Loucy (cell line): ENCODE results near the gene GRAMD2A.

ENCODE experiments used
- H2AFZ ChIP-seq: fragments of 200-600 bp; sonication (generic); 2 replicates; pipeline ENCODE4 v1.6.0; 2016; ENCODE audit warnings: antibody characterized with exemption, mild to moderate bottlenecking, low read length, moderate library complexity
- H3F3A ChIP-seq: fragments of 200-600 bp; 2 replicates; pipeline ENCODE4 v1.6.0; 2016; ENCODE audit warnings: antibody characterized with exemption, low read depth, mild to moderate bottlenecking
- H3K27me3 ChIP-seq: fragments of 200-600 bp; sonication (generic); 2 replicates; pipeline ENCODE4 v1.6.1; 2014; ENCODE audit warnings: low read length, mild to moderate bottlenecking; ENCODE audit not compliant: insufficient read depth, poor library complexity, severe bottlenecking
- H3K36me3 ChIP-seq: fragments of 200-600 bp; sonication (generic); 2 replicates; pipeline ENCODE4 v1.6.1; 2016; ENCODE audit warnings: low read length; ENCODE audit not compliant: insufficient read depth
- H3K4me1 ChIP-seq: fragments of 200-600 bp; sonication (generic); 2 replicates; pipeline ENCODE4 v1.5.1; 2014; ENCODE audit warnings: low read length, mild to moderate bottlenecking; ENCODE audit not compliant: insufficient read depth, poor library complexity, severe bottlenecking
- H3K4me2 ChIP-seq: fragments of 200-600 bp; sonication (generic); 2 replicates; pipeline ENCODE4 v1.6.0; 2014; ENCODE audit warnings: antibody characterized with exemption, low read length, low read depth, mild to moderate bottlenecking; ENCODE audit not compliant: poor library complexity, severe bottlenecking
- H3K4me3 ChIP-seq: fragments of 200-600 bp; sonication (generic); 2 replicates; pipeline ENCODE4 v1.5.1; 2014; ENCODE audit warnings: low read length, mild to moderate bottlenecking, mixed read lengths; ENCODE audit not compliant: poor library complexity, severe bottlenecking
- H3K79me2 ChIP-seq: fragments of 200-600 bp; sonication (generic); 2 replicates; pipeline ENCODE4 v1.6.1; 2014; ENCODE audit warnings: low read length; ENCODE audit not compliant: insufficient read depth
- H3K9ac ChIP-seq: fragments of 200-600 bp; sonication (generic); 2 replicates; pipeline ENCODE4 v1.6.0; 2014; ENCODE audit warnings: mild to moderate bottlenecking, low read depth, low read length, moderate library complexity; ENCODE audit not compliant: poor library complexity, severe bottlenecking
- H3K9me2 ChIP-seq: fragments of 200-600 bp; sonication (generic); replicated peaks from 2 replicates; pipeline ENCODE4 v1.6.1; 2016; ENCODE audit warnings: low read depth, low read length, mixed read lengths
- H3K9me3 ChIP-seq: fragments of 200-600 bp; sonication (generic); 2 replicates; pipeline ENCODE4 v1.6.1; 2014; ENCODE audit warnings: mild to moderate bottlenecking, antibody characterized with exemption, low read length, low read depth; ENCODE audit not compliant: insufficient read depth
- H4K20me1 ChIP-seq: fragments of 200-600 bp; sonication (generic); 2 replicates; pipeline ENCODE4 v1.6.0; 2014; ENCODE audit warnings: antibody characterized with exemption, low read length, mild to moderate bottlenecking; ENCODE audit not compliant: insufficient read depth, poor library complexity, severe bottlenecking
- EZH2phosphoT487 ChIP-seq: fragments of 200-600 bp; IDR thresholded peaks from 2 replicates; pipeline ENCODE4 v1.6.1; 2018; ENCODE audit warnings: antibody characterized with exemption, mild to moderate bottlenecking, moderate library complexity, borderline replicate concordance
- TF ChIP-seq, protein P1 (sequence below): fragments of 200-600 bp; sonication (generic); conservative IDR thresholded peaks from 2 replicates; pipeline ENCODE4 v1.5.1; 2014; ENCODE audit warnings: mild to moderate bottlenecking, antibody characterized with exemption, low read length

The GRAMD2A gene

DNA sequence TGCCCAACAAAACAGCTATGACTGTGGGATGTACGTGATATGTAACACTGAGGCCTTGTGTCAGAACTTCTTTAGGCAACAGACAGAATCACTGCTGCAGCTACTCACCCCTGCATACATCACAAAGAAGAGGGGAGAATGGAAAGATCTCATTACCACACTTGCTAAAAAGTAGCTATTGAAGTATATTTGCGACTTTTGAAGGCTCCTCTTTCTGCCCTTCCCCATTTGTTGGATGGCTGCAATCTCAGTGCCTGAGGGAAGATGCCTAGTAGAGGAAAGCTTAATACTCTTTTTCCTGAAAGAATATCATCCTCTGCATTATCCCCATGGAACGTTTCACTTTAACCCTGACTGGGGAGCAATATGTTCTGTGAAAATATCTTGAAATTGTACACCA, 57.5 kb downstream of the GRAMD2A start:
- Histone ChIP-seq H3K9ac (no peak overlapping the region), H3K36me3 (no peaks in the 10 kb centered on the region), H3K4me1 (peaks cover 11% of the 10 kb centered on the region), H3K79me2 (no peaks in the 10 kb centered on the region), H3K27me3 (no peaks in the 10 kb centered on the region), H3K4me3 (no peak overlapping the region), H4K20me1 (no peaks in the 10 kb centered on the region), H3K9me3 (no peaks in the 10 kb centered on the region), H2AFZ (no peak overlapping the region), H3K4me2 (no peak overlapping the region), H3K9me2 (no peaks in the 10 kb centered on the region), H3F3A (no peaks in the 10 kb centered on the region)
- no peak for TF ChIP-seq EZH2phosphoT487
- TF ChIP-seq, protein P1, sequence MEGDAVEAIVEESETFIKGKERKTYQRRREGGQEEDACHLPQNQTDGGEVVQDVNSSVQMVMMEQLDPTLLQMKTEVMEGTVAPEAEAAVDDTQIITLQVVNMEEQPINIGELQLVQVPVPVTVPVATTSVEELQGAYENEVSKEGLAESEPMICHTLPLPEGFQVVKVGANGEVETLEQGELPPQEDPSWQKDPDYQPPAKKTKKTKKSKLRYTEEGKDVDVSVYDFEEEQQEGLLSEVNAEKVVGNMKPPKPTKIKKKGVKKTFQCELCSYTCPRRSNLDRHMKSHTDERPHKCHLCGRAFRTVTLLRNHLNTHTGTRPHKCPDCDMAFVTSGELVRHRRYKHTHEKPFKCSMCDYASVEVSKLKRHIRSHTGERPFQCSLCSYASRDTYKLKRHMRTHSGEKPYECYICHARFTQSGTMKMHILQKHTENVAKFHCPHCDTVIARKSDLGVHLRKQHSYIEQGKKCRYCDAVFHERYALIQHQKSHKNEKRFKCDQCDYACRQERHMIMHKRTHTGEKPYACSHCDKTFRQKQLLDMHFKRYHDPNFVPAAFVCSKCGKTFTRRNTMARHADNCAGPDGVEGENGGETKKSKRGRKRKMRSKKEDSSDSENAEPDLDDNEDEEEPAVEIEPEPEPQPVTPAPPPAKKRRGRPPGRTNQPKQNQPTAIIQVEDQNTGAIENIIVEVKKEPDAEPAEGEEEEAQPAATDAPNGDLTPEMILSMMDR = no peak

DNA sequence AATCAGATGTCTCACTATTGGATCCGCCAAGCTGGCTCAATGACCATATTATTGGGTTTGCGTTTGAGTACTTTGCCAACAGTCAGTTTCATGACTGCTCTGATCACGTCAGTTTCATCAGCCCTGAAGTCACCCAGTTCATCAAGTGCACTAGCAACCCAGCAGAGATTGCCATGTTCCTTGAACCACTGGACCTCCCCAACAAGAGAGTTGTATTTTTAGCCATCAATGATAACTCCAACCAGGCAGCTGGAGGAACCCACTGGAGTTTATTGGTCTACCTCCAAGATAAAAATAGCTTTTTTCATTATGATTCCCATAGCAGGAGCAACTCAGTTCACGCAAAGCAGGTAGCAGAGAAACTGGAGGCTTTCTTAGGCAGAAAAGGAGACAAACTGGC, 57.9 kb downstream of the GRAMD2A start:
- TF ChIP-seq, protein P1 = no peak
- TF ChIP-seq EZH2phosphoT487 = no peak
- Histone ChIP-seq H3K4me2 (no peak overlapping the region), H3K4me1 (peaks cover 11% of the 10 kb centered on the region), H3K36me3 (no peaks in the 10 kb centered on the region), H3K4me3 (no peak overlapping the region), H3K27me3 (no peaks in the 10 kb centered on the region), H3K9me3 (no peaks in the 10 kb centered on the region), H2AFZ (no peak overlapping the region), H4K20me1 (no peaks in the 10 kb centered on the region), H3F3A (no peaks in the 10 kb centered on the region), H3K9me2 (no peaks in the 10 kb centered on the region), H3K9ac (no peak overlapping the region), H3K79me2 (no peaks in the 10 kb centered on the region)

DNA sequence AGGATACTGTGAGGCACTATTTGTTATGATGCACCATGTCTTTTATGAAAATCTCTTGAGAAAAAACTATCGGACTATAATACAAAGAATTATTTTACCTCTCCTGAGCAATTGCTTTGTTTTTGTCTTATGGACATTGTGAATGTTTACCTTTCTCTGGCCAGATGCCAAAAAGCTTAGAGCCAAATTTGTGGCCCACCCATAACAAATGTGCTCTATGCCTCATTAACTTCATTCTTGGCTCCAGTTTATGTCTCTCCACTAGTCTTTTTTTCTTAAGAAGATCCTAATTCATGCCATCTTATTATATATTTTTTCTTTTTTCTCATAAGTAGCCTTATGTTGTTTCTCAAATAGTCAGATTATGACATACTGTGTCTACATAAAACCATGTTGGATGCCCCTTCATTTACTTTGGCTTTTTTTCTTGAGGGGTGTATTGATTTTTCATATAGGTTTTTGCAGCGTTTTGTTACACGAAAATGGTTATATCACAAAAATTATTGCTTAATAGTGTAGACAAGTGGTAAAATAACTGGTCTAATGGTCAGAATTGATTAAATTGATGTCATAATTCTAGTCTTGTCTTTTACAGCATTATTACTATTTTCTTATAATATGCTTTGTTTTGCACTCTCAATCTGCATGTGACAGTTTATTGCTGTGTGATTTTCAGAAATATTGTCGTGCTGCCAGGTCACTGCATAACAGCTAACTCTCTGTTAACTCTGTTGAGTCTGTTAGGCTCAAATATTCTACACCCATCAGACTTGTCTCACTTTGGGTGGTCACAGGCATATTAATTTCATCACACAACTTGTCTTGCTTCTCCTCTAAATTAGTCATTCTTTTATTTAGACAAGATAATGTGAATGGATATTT, 61.2 kb downstream of the GRAMD2A start:
- peaks cover 7% of the 10 kb centered on the region for H3K4me1 ChIP-seq
- H3K9ac ChIP-seq = no peak overlapping the region
- no peak overlapping the region for H3K4me2 ChIP-seq
- no peaks in the 10 kb centered on the region for H3F3A ChIP-seq
- no peak overlapping the region for H2AFZ ChIP-seq
- H3K4me3 ChIP-seq = no peak overlapping the region
- H4K20me1 ChIP-seq = no peaks in the 10 kb centered on the region
- no peaks in the 10 kb centered on the region for H3K79me2 ChIP-seq
- no peak for TF ChIP-seq EZH2phosphoT487
- TF ChIP-seq, protein P1 = no peak
- no peaks in the 10 kb centered on the region for H3K9me2 ChIP-seq
- no peaks in the 10 kb centered on the region for H3K9me3 ChIP-seq
- H3K27me3 ChIP-seq = no peaks in the 10 kb centered on the region
- H3K36me3 ChIP-seq = no peaks in the 10 kb centered on the region
